ENCODE measurements around the gene RAMP3. TPM values are rescaled to one million over a fixed set of nuclear protein-coding genes. Genes with fewer than 3 reads are reported as not detected.

Gene RAMP3
- total RNA-seq, 1 donor from 2014 or later: 183 TPM

DNA sequence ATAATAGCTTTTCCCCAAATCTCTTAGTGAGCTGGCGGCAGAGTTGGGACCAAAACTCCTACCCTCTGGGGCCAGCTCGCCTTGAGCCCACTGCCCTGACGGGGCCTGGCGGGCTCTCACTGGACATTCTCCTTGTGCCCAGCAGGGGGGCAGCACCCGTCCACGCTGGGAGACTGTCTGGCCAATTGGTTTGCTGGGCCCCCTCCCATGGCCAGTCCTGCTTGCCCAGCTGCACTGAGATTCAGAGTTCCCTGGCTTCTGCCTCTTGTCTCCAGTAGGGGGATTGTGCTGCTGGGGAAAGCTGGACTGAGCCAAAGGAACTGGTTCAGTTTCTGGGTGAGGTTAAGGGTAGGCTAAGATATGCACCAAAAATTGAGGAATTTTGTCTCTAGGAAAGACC is 59.8 kb downstream of the RAMP3 start:
- Histone ChIP-seq H3K9me3 (no peaks in the 10 kb centered on the region), H3K36me3 (no peaks in the 10 kb centered on the region), H3K27ac (no peak overlapping the region), H3K4me3 (no peak overlapping the region), H3K4me1 (no peaks in the 10 kb centered on the region), H3K27me3 (ENCODE audit: low read depth) (peaks cover 6% of the 10 kb centered on the region)
- DNase-seq (no peak), ATAC-seq (no peak)
- intact Hi-C loops (cut with DNase I): no loop called here
- TF ChIP-seq, protein P1, sequence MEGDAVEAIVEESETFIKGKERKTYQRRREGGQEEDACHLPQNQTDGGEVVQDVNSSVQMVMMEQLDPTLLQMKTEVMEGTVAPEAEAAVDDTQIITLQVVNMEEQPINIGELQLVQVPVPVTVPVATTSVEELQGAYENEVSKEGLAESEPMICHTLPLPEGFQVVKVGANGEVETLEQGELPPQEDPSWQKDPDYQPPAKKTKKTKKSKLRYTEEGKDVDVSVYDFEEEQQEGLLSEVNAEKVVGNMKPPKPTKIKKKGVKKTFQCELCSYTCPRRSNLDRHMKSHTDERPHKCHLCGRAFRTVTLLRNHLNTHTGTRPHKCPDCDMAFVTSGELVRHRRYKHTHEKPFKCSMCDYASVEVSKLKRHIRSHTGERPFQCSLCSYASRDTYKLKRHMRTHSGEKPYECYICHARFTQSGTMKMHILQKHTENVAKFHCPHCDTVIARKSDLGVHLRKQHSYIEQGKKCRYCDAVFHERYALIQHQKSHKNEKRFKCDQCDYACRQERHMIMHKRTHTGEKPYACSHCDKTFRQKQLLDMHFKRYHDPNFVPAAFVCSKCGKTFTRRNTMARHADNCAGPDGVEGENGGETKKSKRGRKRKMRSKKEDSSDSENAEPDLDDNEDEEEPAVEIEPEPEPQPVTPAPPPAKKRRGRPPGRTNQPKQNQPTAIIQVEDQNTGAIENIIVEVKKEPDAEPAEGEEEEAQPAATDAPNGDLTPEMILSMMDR (IDR thresholded peaks at IDR 0.05): peak; percentile 38

- DNase-seq (no peak), ATAC-seq (no peak)
- TF ChIP-seq, protein P1 (IDR thresholded peaks at IDR 0.05): no peak
- no peaks in the 10 kb centered on the region for H3K4me1 ChIP-seq
- H3K27ac ChIP-seq: no peak overlapping the region
- intact Hi-C loops (cut with DNase I): no loop called here
- H3K9me3 ChIP-seq: no peaks in the 10 kb centered on the region
- H3K36me3 ChIP-seq: no peaks in the 10 kb centered on the region
- H3K4me3 ChIP-seq: no peak overlapping the region
- H3K27me3 ChIP-seq (ENCODE audit: low read depth): no peaks in the 10 kb centered on the region
Observed at GRCh38 chr7:45219130-45219529, 61.5 kb downstream of the RAMP3 start.

DNA sequence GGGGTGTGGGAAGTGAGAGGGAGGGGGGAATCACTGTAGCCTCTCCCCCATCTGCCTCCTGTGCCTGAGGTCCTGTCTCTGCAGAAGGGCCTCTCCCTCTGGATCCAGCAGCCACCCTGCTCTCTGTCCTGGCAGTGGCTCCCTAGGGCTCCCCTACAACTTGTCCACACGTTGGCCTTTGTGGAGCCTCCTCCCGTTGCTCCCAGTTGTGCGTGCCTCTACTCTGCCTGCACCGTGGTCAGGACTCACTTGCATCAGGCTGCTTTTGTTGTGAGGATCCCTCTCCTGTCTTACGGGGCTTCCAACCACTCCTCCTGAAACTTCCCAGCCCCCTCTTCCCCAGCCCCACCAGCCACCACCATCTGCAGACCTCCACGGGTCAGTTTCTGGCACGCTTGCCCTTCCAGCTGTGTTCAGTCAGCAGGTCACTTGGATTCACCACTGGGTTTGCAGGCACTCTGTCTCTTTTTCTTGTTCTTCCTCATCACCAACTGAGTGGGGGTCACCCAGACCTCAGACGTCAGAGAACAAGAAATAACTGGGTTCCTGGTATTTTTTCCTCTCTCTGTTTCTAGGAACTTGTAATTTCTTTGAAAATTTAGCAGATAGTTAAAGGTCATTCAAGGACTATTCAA is 62.3 kb downstream of the RAMP3 start:
- Histone ChIP-seq H3K4me1 (no peaks in the 10 kb centered on the region), H3K4me3 (no peak overlapping the region), H3K9me3 (no peaks in the 10 kb centered on the region), H3K27me3 (ENCODE audit: low read depth) (no peaks in the 10 kb centered on the region), H3K36me3 (no peaks in the 10 kb centered on the region), H3K27ac (no peak overlapping the region)
- TF ChIP-seq, protein P1 (IDR thresholded peaks at IDR 0.05): no peak
- DNase-seq (no peak), ATAC-seq (no peak)
- intact Hi-C loops (cut with DNase I): no loop called here

DNA sequence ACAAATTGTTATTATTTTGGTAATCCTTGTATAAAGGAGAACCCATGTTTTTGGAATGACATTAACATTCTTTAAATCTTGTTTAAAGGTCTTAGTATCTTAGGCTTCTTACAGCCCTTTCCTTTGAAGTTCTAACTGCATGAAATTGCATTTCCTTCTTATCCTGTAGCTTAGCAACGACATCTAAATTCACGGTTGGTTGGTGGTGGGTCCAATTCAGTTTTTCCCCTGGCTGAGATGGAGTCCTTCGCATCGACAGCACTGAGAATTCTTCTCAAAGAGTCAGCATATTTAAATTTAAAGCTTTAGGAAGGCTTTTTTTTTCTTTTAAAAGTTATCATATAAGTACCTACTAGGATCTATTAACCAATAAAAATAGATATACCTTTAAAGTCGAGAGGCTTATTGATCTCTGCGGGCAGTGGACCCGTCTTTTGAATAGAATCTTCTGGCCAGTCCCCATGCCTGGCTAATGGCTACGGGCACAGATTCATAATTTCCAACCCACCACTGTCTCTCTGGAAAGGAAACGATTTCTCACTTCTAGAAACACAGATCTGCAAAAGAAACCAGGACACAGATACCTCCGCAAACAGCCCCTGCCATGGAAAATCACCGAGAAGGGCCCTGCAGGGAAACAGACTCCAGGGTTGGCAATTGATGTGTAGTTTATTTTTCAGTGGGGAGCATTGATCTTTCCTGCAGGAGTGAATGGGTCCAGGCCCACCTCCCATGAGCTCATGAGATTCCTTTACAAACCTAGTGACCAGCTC is 63.4 kb downstream of the RAMP3 start:
- Histone ChIP-seq H3K4me3 (no peak overlapping the region), H3K36me3 (no peaks in the 10 kb centered on the region), H3K9me3 (no peaks in the 10 kb centered on the region), H3K27me3 (ENCODE audit: low read depth) (no peaks in the 10 kb centered on the region), H3K4me1 (no peaks in the 10 kb centered on the region), H3K27ac (no peak overlapping the region)
- intact Hi-C loops (cut with DNase I): no loop called here
- no peak for DNase-seq
- ATAC-seq: no peak
- TF ChIP-seq, protein P1 (IDR thresholded peaks at IDR 0.05): no peak

GRCh38 chr7:45221896-45222604 is 64.5 kb downstream of the RAMP3 start:
- intact Hi-C loops (cut with DNase I): no loop called here

More at GRCh38 chr7:45221896-45222604, 64.5 kb downstream of the RAMP3 start:
- DNase-seq (no peak), ATAC-seq (no peak)
- H3K4me3 ChIP-seq: no peak overlapping the region
- H3K27me3 ChIP-seq (ENCODE audit: low read depth): no peaks in the 10 kb centered on the region
- H3K9me3 ChIP-seq: no peaks in the 10 kb centered on the region
- H3K27ac ChIP-seq: no peak overlapping the region
- H3K4me1 ChIP-seq: no peaks in the 10 kb centered on the region
- TF ChIP-seq, protein P1 (IDR thresholded peaks at IDR 0.05): no peak
- H3K36me3 ChIP-seq: no peaks in the 10 kb centered on the region

Measured in lower lobe of right lung (tissue), 2 donors.